Measurements from ENCODE around the gene MARK1.

DNA sequence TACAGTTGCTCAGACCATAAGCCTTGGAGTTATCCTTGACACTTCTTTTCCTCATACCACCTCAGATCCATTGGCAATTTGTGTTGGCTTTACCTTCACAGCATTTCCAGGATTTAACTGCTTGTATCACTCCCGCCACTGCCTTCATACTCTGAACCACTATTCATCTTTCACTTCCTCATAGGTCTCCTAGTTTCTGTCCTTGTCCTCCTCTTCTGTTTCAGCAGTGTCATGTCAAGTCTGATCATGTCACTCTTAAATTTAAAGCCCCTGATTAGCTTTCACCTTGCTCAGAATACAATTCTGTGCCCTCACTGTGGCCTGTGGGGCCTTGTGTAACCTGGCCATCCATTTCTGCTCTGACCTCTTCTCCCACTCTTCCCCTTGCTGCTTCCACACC, 127.6 kb downstream of the MARK1 start:
- TF ChIP-seq, protein P1, sequence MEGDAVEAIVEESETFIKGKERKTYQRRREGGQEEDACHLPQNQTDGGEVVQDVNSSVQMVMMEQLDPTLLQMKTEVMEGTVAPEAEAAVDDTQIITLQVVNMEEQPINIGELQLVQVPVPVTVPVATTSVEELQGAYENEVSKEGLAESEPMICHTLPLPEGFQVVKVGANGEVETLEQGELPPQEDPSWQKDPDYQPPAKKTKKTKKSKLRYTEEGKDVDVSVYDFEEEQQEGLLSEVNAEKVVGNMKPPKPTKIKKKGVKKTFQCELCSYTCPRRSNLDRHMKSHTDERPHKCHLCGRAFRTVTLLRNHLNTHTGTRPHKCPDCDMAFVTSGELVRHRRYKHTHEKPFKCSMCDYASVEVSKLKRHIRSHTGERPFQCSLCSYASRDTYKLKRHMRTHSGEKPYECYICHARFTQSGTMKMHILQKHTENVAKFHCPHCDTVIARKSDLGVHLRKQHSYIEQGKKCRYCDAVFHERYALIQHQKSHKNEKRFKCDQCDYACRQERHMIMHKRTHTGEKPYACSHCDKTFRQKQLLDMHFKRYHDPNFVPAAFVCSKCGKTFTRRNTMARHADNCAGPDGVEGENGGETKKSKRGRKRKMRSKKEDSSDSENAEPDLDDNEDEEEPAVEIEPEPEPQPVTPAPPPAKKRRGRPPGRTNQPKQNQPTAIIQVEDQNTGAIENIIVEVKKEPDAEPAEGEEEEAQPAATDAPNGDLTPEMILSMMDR (IDR thresholded peaks at IDR 0.05): no peak
- TF ChIP-seq POLR2A (IDR thresholded peaks at IDR 0.05): no peak
